GM21390 (cell line): ENCODE data around the gene FCAMR.
"Not testable (repeated sequence)": the region's sequence is repeated elsewhere in the genome, so short reads cannot be mapped to it uniquely, and the experiment has no call there.

ENCODE experiments used
- ATAC-seq: cut with Tn5 transposase; IDR thresholded peaks from one replicate; pipeline ENCODE4 v1.9.1; 2021; ENCODE audit not compliant: unreplicated experiment

FCAMR gene

GRCh38 chr1:206937425-206937824, 32.8 kb downstream of the FCAMR start:
- no peak for ATAC-seq

- ATAC-seq = no peak
Observed at GRCh38 chr1:206935491-206936067, 34.7 kb downstream of the FCAMR start.

GRCh38 chr1:206933333-206933945, 36.8 kb downstream of the FCAMR start:
- no peak for ATAC-seq

- no peak for ATAC-seq
Observed at GRCh38 chr1:206932177-206932576, 38.1 kb downstream of the FCAMR start.

- no peak for ATAC-seq
Observed at GRCh38 chr1:206931709-206932108, 38.6 kb downstream of the FCAMR start.

- ATAC-seq = peak; percentile 72
Observed at GRCh38 chr1:206930210-206930798, 40.0 kb downstream of the FCAMR start.

- no peak for ATAC-seq
Observed at GRCh38 chr1:206929524-206929923, 40.7 kb downstream of the FCAMR start.

- no peak for ATAC-seq
Observed at GRCh38 chr1:206926286-206926685, 44.0 kb downstream of the FCAMR start.

GRCh38 chr1:206925106-206925736, 45.0 kb downstream of the FCAMR start:
- ATAC-seq = peak; percentile 50

- peak; percentile 16 for ATAC-seq
Observed at GRCh38 chr1:206924592-206925105, 45.6 kb downstream of the FCAMR start.

- ATAC-seq = not testable (repeated sequence)
Observed at GRCh38 chr1:206923961-206924557, 46.2 kb downstream of the FCAMR start.

- ATAC-seq = peak; percentile 48
Observed at GRCh38 chr1:206923009-206923960, 47.0 kb downstream of the FCAMR start.

- no peak for ATAC-seq
Observed at GRCh38 chr1:206922524-206922923, 47.7 kb downstream of the FCAMR start.

GRCh38 chr1:206921772-206922265, 48.4 kb downstream of the FCAMR start, which contains the start of gene FCMR:
Gene FCMR, minus strand, starts transcription at chr1:206921941. Its CDS starts 87 bp downstream, at chr1:206921854.
- ATAC-seq = peak; percentile 27

- ATAC-seq = no peak
Observed at GRCh38 chr1:206918076-206918475, 52.2 kb downstream of the FCAMR start.

- ATAC-seq = no peak
Observed at GRCh38 chr1:206916000-206916709, 54.1 kb downstream of the FCAMR start.

GRCh38 chr1:206915030-206915735, 55.1 kb downstream of the FCAMR start:
- no peak for ATAC-seq

- ATAC-seq = no peak
Observed at GRCh38 chr1:206913766-206914537, 56.3 kb downstream of the FCAMR start.
